Measurements from ENCODE around the gene SV2C.

Gene SV2C

GRCh38 chr5:76401801-76402250 lies 318.6 kb downstream of the SV2C start:
- Histone ChIP-seq H3K4me3 (ENCODE audit: low read depth in 1 of 2, low read length in 2 of 2) (peak overlapping the region in 1 of 2 experiments; percentile 62; a peak in 2 of 4 replicates), H2AFZ (ENCODE audit: low read depth, low read length) (no peak overlapping the region), H3K4me2 (ENCODE audit: insufficient read depth, low read length) (peak overlapping the region; percentile 96), H3K9ac (ENCODE audit: low read depth, low read length) (no peak overlapping the region), H3K9me3 (ENCODE audit: insufficient read depth, low read length, severe bottlenecking) (no peaks in the 10 kb centered on the region), H3K79me2 (ENCODE audit: insufficient read depth, low read length) (no peaks in the 10 kb centered on the region), H3K27ac (ENCODE audit: low read length) (no peak overlapping the region), H3K4me1 (ENCODE audit: insufficient read depth, low read length) (peaks cover 31% of the 10 kb centered on the region), H4K20me1 (ENCODE audit: insufficient read depth, low read length) (peaks cover 20% of the 10 kb centered on the region), H3K36me3 (ENCODE audit: insufficient read depth, low read length) (no peaks in the 10 kb centered on the region), H3K27me3 (ENCODE audit: insufficient read depth, low read length, poor library complexity) (peaks cover 48% of the 10 kb centered on the region)
- TF ChIP-seq, protein P1, sequence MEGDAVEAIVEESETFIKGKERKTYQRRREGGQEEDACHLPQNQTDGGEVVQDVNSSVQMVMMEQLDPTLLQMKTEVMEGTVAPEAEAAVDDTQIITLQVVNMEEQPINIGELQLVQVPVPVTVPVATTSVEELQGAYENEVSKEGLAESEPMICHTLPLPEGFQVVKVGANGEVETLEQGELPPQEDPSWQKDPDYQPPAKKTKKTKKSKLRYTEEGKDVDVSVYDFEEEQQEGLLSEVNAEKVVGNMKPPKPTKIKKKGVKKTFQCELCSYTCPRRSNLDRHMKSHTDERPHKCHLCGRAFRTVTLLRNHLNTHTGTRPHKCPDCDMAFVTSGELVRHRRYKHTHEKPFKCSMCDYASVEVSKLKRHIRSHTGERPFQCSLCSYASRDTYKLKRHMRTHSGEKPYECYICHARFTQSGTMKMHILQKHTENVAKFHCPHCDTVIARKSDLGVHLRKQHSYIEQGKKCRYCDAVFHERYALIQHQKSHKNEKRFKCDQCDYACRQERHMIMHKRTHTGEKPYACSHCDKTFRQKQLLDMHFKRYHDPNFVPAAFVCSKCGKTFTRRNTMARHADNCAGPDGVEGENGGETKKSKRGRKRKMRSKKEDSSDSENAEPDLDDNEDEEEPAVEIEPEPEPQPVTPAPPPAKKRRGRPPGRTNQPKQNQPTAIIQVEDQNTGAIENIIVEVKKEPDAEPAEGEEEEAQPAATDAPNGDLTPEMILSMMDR (IDR thresholded peaks at IDR 0.05; ENCODE audit: borderline replicate concordance, extremely low read depth, low read length, poor library complexity, severe bottlenecking): no peak
- no peak for TF ChIP-seq EZH2 (IDR thresholded peaks at IDR 0.05; ENCODE audit: borderline replicate concordance, low read depth, low read length, severe bottlenecking)
- DNase-seq: no peak
- peak; percentile 10; the same call in 1 of the 3 replicates for ATAC-seq (ENCODE audit: insufficient read depth, low read depth)

DNA sequence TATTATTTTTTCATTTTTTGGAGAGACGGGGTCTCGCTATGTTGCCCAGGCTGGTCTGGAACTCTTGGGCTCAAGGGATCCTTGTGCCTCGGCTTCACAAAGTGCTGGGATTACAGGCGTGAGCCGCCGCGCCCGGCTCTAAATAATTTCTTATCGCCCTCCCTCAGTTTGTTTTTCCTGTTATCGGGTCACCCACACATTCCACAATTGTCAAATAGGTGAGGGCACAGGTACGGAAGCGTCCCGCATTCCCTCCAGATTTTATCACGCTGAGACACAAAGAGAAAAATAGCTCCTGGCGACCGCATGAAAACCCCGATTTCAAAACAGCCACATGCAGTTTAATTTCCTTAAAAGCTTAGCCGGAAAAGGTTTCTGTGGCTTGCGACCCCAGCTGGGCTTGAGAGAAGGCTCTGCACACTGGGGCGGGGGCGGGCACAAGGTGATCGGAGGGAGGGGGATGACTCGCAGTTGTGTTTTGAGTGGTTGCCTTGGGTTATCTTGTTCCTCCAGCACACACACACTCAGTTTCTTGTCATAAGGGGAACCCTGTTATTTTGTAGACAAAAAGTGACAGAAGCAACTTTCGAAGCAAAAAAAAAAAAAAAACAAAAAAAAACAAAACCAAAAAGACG lies 319.2 kb downstream of the SV2C start:
- H3K4me1 ChIP-seq (ENCODE audit: insufficient read depth, low read length): peaks cover 31% of the 10 kb centered on the region
- H3K4me2 ChIP-seq (ENCODE audit: insufficient read depth, low read length): peak overlapping the region; percentile 96
- H3K9me3 ChIP-seq (ENCODE audit: insufficient read depth, low read length, severe bottlenecking): no peaks in the 10 kb centered on the region
- TF ChIP-seq, protein P1 (IDR thresholded peaks at IDR 0.05; ENCODE audit: borderline replicate concordance, extremely low read depth, low read length, poor library complexity, severe bottlenecking): no peak
- no peak for TF ChIP-seq EZH2 (IDR thresholded peaks at IDR 0.05; ENCODE audit: borderline replicate concordance, low read depth, low read length, severe bottlenecking)
- peak overlapping the region; percentile 59; the same call in 1 of the 2 replicates for H3K9ac ChIP-seq (ENCODE audit: low read depth, low read length)
- peak; percentile 77 for ATAC-seq (ENCODE audit: insufficient read depth, low read depth)
- no peak overlapping the region for H3K27ac ChIP-seq (ENCODE audit: low read length)
- peak overlapping the region in 1 of 2 experiments; percentile 62; a peak in 2 of 4 replicates for H3K4me3 ChIP-seq (ENCODE audit: low read depth in 1 of 2, low read length in 2 of 2)
- no peaks in the 10 kb centered on the region for H3K79me2 ChIP-seq (ENCODE audit: insufficient read depth, low read length)
- no peaks in the 10 kb centered on the region for H3K36me3 ChIP-seq (ENCODE audit: insufficient read depth, low read length)
- peaks cover 20% of the 10 kb centered on the region for H4K20me1 ChIP-seq (ENCODE audit: insufficient read depth, low read length)
- peaks cover 48% of the 10 kb centered on the region for H3K27me3 ChIP-seq (ENCODE audit: insufficient read depth, low read length, poor library complexity)
- DNase-seq: peak; percentile 85
- no peak overlapping the region for H2AFZ ChIP-seq (ENCODE audit: low read depth, low read length)

- Histone ChIP-seq H3K79me2 (ENCODE audit: insufficient read depth, low read length) (no peaks in the 10 kb centered on the region), H3K27me3 (ENCODE audit: insufficient read depth, low read length, poor library complexity) (peaks cover 48% of the 10 kb centered on the region), H4K20me1 (ENCODE audit: insufficient read depth, low read length) (peaks cover 20% of the 10 kb centered on the region), H3K4me1 (ENCODE audit: insufficient read depth, low read length) (peaks cover 31% of the 10 kb centered on the region), H3K9me3 (ENCODE audit: insufficient read depth, low read length, severe bottlenecking) (no peaks in the 10 kb centered on the region), H2AFZ (ENCODE audit: low read depth, low read length) (peak within 1 kb of the TSS; percentile 70), H3K4me2 (ENCODE audit: insufficient read depth, low read length) (peak within 1 kb of the TSS; percentile 96), H3K36me3 (ENCODE audit: insufficient read depth, low read length) (no peaks in the 10 kb centered on the region), H3K4me3 (ENCODE audit: low read depth in 1 of 2, low read length in 2 of 2) (peak within 1 kb of the TSS; percentile 28 to 62; a peak in 3 of 4 replicates), H3K9ac (ENCODE audit: low read depth, low read length) (peak within 1 kb of the TSS; percentile 59), H3K27ac (ENCODE audit: low read length) (0 out of 2 replicates have a peak within 1 kb of the TSS, but pooled peaks have one; percentile 46)
- ATAC-seq (ENCODE audit: insufficient read depth, low read depth): peak; percentile 73
- DNase-seq: peak; percentile 73
- TF ChIP-seq, protein P1 (IDR thresholded peaks at IDR 0.05; ENCODE audit: borderline replicate concordance, extremely low read depth, low read length, poor library complexity, severe bottlenecking): peak; percentile 76
- no peak for TF ChIP-seq EZH2 (IDR thresholded peaks at IDR 0.05; ENCODE audit: borderline replicate concordance, low read depth, low read length, severe bottlenecking)
Measured at GRCh38 chr5:76402886-76403765, 319.9 kb downstream of the SV2C start, which contains the start of gene IQGAP2. IQGAP2 (plus strand) TSS chr5:76403285; CDS start chr5:76403546, 261 bp downstream.
